ENCODE measurements around the gene TMEM37.

GRCh38 chr2:119463136-119463535, 31.5 kb downstream of the TMEM37 start:
- no peak for TF ChIP-seq CTCF (IDR thresholded peaks at IDR 0.05)
- TF ChIP-seq POLR2A (IDR thresholded peaks at IDR 0.05): no peak
